Neural cell (in vitro differentiated cells): Measurements from ENCODE around the gene TSPO. TPM values are rescaled to one million over a fixed set of nuclear protein-coding genes. Genes with fewer than 3 reads are reported as not detected.

Source experiments
- H2AFZ ChIP-seq: fragments of 200-600, 300-800 bp; sonication (generic), shearing (Covaris generic); 2 replicates; pipeline ENCODE4 v1.6.0; 2014; ENCODE audit warnings: low read depth, mild to moderate bottlenecking, antibody characterized with exemption, low read length, moderate library complexity
- H3F3A ChIP-seq: fragments of 200-600 bp; shearing (Covaris generic); 2 replicates; pipeline ENCODE4 v1.6.1; 2016; ENCODE audit warnings: mild to moderate bottlenecking, moderate library complexity, mixed read lengths, antibody characterized with exemption, low read length; ENCODE audit not compliant: insufficient read depth, poor library complexity, severe bottlenecking
- H3K27ac ChIP-seq: fragments of 200-600, 300-800 bp; sonication (generic), shearing (Covaris generic); 2 replicates; pipeline ENCODE4 v1.5.1; 2014; ENCODE audit warnings: mild to moderate bottlenecking, low read length, moderate library complexity
- H3K27me3 ChIP-seq: fragments of 300-800, 200-600 bp; sonication (generic), shearing (Covaris generic); 2 replicates; pipeline ENCODE4 v1.6.0; 2014; ENCODE audit warnings: mild to moderate bottlenecking, low read depth, low read length, moderate library complexity; ENCODE audit not compliant: insufficient read depth
- H3K36me3 ChIP-seq: fragments of 300-800, 200-600 bp; sonication (generic), shearing (Covaris generic); 2 replicates; pipeline ENCODE4 v1.5.1; 2014; ENCODE audit warnings: mild to moderate bottlenecking, antibody characterized with exemption, low read length, moderate library complexity; ENCODE audit not compliant: insufficient read depth
- H3K4me2 ChIP-seq: fragments of 300-800, 200-600 bp; sonication (generic), shearing (Covaris generic); 2 replicates; pipeline ENCODE4 v1.6.0; 2014; ENCODE audit warnings: mild to moderate bottlenecking, low read length
- H3K4me3 ChIP-seq: fragments of 300-800, 200-600 bp; sonication (generic), shearing (Covaris generic); 2 replicates; pipeline ENCODE4 v1.5.1; 2014; ENCODE audit warnings: mild to moderate bottlenecking, low read length, moderate library complexity
- H3K79me2 ChIP-seq: fragments of 200-600 bp; shearing (Covaris generic); replicated peaks from 2 replicates; pipeline ENCODE4 v1.6.0; 2014; ENCODE audit warnings: mild to moderate bottlenecking, low read length, moderate library complexity; ENCODE audit not compliant: insufficient read depth
- H3K9ac ChIP-seq: fragments of 300-800, 200-600 bp; sonication (generic), shearing (Covaris generic); 2 replicates; pipeline ENCODE4 v1.6.1; 2016; ENCODE audit warnings: mild to moderate bottlenecking, low read length, mixed read lengths
- H3K9me2 ChIP-seq: fragments of 200-600 bp; shearing (Covaris generic); 2 replicates; pipeline ENCODE4 v1.6.1; 2016; ENCODE audit warnings: mild to moderate bottlenecking, low read length, mixed read lengths; ENCODE audit not compliant: insufficient read depth
- H3K9me3 ChIP-seq: fragments of 200-600, 300-800 bp; sonication (generic), shearing (Covaris generic); 2 replicates; pipeline ENCODE4 v1.6.1; 2016; ENCODE audit warnings: mild to moderate bottlenecking, mixed run types, low read length, moderate library complexity, mixed read lengths
- H4K20me1 ChIP-seq: fragments of 200-600 bp; shearing (Covaris generic); 2 replicates; pipeline ENCODE4 v1.6.1; 2016; ENCODE audit warnings: mild to moderate bottlenecking, mixed run types; ENCODE audit not compliant: insufficient read depth
- EP300 ChIP-seq: fragments of 450-650 bp; conservative IDR thresholded peaks from 2 replicates; pipeline ENCODE4 v1.6.1; 2014; ENCODE audit warnings: antibody characterized with exemption, mild to moderate bottlenecking, moderate library complexity; ENCODE audit not compliant: poor library complexity, severe bottlenecking
- EZH2 ChIP-seq: fragments of 200-600, 300-800 bp; shearing (Covaris generic), sonication (generic); IDR thresholded peaks from 2 replicates; pipeline ENCODE4 v1.6.1; 2014; ENCODE audit warnings: antibody characterized with exemption, low read length, borderline replicate concordance, mild to moderate bottlenecking; ENCODE audit not compliant: insufficient read depth, poor library complexity, severe bottlenecking
- MXI1 ChIP-seq: fragments of 450-650 bp; conservative IDR thresholded peaks from 2 replicates; pipeline ENCODE4 v1.6.1; 2014; ENCODE audit warnings: antibody characterized with exemption, mild to moderate bottlenecking; ENCODE audit not compliant: poor library complexity, severe bottlenecking
- POLR2AphosphoS5 ChIP-seq: IDR thresholded peaks from 2 replicates; pipeline ENCODE4 v1.6.1; 2012
- RAD21 ChIP-seq: fragments of 450-650 bp; conservative IDR thresholded peaks from 2 replicates; pipeline ENCODE4 v1.6.1; 2014; ENCODE audit warnings: antibody characterized with exemption, mild to moderate bottlenecking, moderate library complexity
- SMC3 ChIP-seq: fragments of 450-650 bp; conservative IDR thresholded peaks from 2 replicates; pipeline ENCODE4 v1.6.1; 2014; ENCODE audit warnings: antibody characterized with exemption, mild to moderate bottlenecking, moderate library complexity; ENCODE audit not compliant: poor library complexity
- TAF1 ChIP-seq: IDR thresholded peaks from 2 replicates; pipeline ENCODE4 v1.6.1; 2012; ENCODE audit warnings: low read depth
- polyA plus RNA-seq: library from polyadenylated mRNA; depleted of rRNA; stranded (reverse); fragments of >200 nt; gene quantifications from 2 replicates; pipeline ENCODE4 v1.2.3, GENCODE V29; 2014
- TF ChIP-seq, protein P1 (sequence below): fragments of 450-650 bp; IDR thresholded peaks from 2 replicates; pipeline ENCODE4 v1.5.1; 2014; ENCODE audit warnings: antibody characterized with exemption, mild to moderate bottlenecking, moderate library complexity; ENCODE audit not compliant: poor library complexity, severe bottlenecking
- TF ChIP-seq, protein P2 (sequence below): IDR thresholded peaks from 2 replicates; pipeline ENCODE4 v1.6.1; 2012; ENCODE audit warnings: borderline replicate concordance

The TSPO gene
- polyA plus RNA-seq, 1 donor from 2014 or later, result not detected

DNA sequence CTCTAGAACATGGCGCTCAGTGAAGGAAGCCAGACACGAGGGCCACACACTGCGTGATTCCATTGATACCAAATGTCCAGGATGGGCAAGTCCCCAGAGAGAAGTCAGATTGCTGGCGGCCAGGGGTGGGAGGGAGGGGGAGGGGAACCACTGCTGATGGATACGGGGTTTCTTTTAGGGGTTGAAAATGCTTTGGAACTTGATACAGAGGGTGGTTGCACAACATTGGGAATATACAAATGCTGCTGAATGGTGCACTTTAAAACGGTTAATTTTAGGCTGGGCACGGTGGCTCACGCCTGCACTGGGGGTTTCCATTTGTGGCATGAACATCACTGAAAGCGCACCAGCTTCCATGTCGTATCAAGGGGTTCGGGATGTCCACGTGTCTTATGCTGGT lies 5.1 kb downstream of the TSPO start:
- H3K9me3 ChIP-seq, result no peaks in the 10 kb centered on the region
- H3K4me3 ChIP-seq, result no peak overlapping the region
- TF ChIP-seq, protein P1, sequence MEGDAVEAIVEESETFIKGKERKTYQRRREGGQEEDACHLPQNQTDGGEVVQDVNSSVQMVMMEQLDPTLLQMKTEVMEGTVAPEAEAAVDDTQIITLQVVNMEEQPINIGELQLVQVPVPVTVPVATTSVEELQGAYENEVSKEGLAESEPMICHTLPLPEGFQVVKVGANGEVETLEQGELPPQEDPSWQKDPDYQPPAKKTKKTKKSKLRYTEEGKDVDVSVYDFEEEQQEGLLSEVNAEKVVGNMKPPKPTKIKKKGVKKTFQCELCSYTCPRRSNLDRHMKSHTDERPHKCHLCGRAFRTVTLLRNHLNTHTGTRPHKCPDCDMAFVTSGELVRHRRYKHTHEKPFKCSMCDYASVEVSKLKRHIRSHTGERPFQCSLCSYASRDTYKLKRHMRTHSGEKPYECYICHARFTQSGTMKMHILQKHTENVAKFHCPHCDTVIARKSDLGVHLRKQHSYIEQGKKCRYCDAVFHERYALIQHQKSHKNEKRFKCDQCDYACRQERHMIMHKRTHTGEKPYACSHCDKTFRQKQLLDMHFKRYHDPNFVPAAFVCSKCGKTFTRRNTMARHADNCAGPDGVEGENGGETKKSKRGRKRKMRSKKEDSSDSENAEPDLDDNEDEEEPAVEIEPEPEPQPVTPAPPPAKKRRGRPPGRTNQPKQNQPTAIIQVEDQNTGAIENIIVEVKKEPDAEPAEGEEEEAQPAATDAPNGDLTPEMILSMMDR, result no peak
- TF ChIP-seq RAD21 (no peak), POLR2AphosphoS5 (no peak), MXI1 (no peak), SMC3 (no peak), EZH2 (no peak), EP300 (no peak), TAF1 (no peak)
- TF ChIP-seq, protein P2, sequence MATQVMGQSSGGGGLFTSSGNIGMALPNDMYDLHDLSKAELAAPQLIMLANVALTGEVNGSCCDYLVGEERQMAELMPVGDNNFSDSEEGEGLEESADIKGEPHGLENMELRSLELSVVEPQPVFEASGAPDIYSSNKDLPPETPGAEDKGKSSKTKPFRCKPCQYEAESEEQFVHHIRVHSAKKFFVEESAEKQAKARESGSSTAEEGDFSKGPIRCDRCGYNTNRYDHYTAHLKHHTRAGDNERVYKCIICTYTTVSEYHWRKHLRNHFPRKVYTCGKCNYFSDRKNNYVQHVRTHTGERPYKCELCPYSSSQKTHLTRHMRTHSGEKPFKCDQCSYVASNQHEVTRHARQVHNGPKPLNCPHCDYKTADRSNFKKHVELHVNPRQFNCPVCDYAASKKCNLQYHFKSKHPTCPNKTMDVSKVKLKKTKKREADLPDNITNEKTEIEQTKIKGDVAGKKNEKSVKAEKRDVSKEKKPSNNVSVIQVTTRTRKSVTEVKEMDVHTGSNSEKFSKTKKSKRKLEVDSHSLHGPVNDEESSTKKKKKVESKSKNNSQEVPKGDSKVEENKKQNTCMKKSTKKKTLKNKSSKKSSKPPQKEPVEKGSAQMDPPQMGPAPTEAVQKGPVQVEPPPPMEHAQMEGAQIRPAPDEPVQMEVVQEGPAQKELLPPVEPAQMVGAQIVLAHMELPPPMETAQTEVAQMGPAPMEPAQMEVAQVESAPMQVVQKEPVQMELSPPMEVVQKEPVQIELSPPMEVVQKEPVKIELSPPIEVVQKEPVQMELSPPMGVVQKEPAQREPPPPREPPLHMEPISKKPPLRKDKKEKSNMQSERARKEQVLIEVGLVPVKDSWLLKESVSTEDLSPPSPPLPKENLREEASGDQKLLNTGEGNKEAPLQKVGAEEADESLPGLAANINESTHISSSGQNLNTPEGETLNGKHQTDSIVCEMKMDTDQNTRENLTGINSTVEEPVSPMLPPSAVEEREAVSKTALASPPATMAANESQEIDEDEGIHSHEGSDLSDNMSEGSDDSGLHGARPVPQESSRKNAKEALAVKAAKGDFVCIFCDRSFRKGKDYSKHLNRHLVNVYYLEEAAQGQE, result no peak
- H3K36me3 ChIP-seq, result no peaks in the 10 kb centered on the region
- H3K9me2 ChIP-seq, result no peaks in the 10 kb centered on the region
- H3K27me3 ChIP-seq, result peaks cover 11% of the 10 kb centered on the region
- no peaks in the 10 kb centered on the region for H4K20me1 ChIP-seq
- no peak overlapping the region for H2AFZ ChIP-seq
- H3F3A ChIP-seq, result no peaks in the 10 kb centered on the region
- no peak overlapping the region for H3K4me2 ChIP-seq
- no peaks in the 10 kb centered on the region for H3K79me2 ChIP-seq
- no peak overlapping the region for H3K27ac ChIP-seq
- H3K9ac ChIP-seq, result no peak overlapping the region

DNA sequence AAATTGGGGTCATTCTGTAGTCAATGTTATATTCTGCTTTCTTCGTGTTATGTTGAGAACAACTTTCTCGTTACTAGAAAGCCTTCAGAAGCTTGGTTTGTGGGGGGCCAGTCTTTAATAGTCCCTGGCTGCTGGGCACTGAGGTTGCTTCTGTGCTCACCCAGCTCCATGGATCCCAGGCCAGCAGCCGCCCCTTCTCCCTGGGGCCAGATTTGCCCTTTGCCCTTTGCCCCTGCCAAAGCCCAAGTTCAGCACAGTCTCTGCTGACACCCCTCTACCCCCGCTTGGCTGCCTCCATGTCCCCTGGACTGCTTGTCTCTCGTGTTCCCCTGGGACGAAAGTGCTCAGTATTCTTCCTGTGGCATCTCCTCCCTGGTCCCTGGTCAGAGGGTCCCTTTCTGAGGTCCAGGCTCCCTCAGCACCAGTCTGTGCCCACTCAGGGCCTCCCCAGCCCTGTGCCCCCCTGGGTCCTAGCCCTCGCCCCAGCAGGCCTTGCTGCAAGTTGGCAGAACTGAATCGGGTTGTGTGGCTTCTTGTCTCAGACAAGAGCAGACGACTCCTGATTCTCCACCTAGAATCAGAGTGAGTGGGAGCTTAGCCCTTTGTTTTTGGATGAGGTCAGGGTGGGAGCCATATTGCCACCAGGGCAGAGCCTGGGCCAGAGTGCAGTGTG lies 6.7 kb downstream of the TSPO start:
- Histone ChIP-seq H2AFZ (no peak overlapping the region), H3F3A (no peaks in the 10 kb centered on the region), H3K9me2 (no peaks in the 10 kb centered on the region), H4K20me1 (no peaks in the 10 kb centered on the region), H3K9me3 (no peaks in the 10 kb centered on the region), H3K9ac (no peak overlapping the region), H3K79me2 (no peaks in the 10 kb centered on the region), H3K4me3 (no peak overlapping the region), H3K27me3 (no peaks in the 10 kb centered on the region), H3K27ac (no peak overlapping the region), H3K4me2 (no peak overlapping the region), H3K36me3 (no peaks in the 10 kb centered on the region)
- TF ChIP-seq, protein P2, result no peak
- TF ChIP-seq EZH2, result no peak
- no peak for TF ChIP-seq MXI1
- no peak for TF ChIP-seq TAF1
- TF ChIP-seq RAD21, result no peak
- TF ChIP-seq SMC3, result no peak
- TF ChIP-seq EP300, result no peak
- TF ChIP-seq, protein P1, result no peak
- no peak for TF ChIP-seq POLR2AphosphoS5
